Measurements from ENCODE around the gene TMEM131. TPM values are rescaled to one million over a fixed set of nuclear protein-coding genes. Genes with fewer than 3 reads are reported as not detected.

The TMEM131 gene
- total RNA-seq, 2 donors from 2014 or later = 49.5 to 52.0 TPM

DNA sequence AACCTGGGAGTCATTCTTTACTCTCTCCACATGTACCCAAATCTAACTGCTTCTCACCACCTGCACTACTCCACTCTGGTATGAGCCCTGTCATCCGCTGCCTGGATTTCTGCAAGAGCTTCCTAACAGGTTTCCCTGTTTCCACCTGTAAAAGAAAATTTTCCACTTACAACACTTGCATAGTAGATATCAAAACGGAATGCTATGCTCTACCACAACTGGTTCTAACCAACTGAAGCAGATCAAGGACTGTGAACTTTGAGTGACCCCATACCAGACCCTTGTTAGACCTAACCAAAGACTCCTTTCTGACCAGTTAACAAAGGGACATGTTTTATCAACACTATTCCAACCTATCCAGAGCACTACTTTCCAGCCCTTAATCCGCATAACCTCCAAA lies 3.8 kb upstream of the TMEM131 start:
- peaks cover 0 to 2% of the 10 kb centered on the region in 2 donors for H3K4me1 ChIP-seq (ENCODE audit: control insufficient read depth in 1 of 2, low read depth in 2 of 2)
- no peak overlapping the region for H3K27ac ChIP-seq
- ATAC-seq (ENCODE audit: insufficient number of reproducible peaks, low FRiP score, low read depth) (no peak), DNase-seq (ENCODE audit: low spot score) (no peak)
- no peaks in the 10 kb centered on the region for H3K36me3 ChIP-seq
- TF ChIP-seq, protein P1, sequence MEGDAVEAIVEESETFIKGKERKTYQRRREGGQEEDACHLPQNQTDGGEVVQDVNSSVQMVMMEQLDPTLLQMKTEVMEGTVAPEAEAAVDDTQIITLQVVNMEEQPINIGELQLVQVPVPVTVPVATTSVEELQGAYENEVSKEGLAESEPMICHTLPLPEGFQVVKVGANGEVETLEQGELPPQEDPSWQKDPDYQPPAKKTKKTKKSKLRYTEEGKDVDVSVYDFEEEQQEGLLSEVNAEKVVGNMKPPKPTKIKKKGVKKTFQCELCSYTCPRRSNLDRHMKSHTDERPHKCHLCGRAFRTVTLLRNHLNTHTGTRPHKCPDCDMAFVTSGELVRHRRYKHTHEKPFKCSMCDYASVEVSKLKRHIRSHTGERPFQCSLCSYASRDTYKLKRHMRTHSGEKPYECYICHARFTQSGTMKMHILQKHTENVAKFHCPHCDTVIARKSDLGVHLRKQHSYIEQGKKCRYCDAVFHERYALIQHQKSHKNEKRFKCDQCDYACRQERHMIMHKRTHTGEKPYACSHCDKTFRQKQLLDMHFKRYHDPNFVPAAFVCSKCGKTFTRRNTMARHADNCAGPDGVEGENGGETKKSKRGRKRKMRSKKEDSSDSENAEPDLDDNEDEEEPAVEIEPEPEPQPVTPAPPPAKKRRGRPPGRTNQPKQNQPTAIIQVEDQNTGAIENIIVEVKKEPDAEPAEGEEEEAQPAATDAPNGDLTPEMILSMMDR (IDR thresholded peaks at IDR 0.05) = no peak
- H3K27me3 ChIP-seq (replicated peaks; ENCODE audit: insufficient read depth) = no peaks in the 10 kb centered on the region
- H3K9me3 ChIP-seq = no peaks in the 10 kb centered on the region
- no peak overlapping the region for H3K4me3 ChIP-seq

DNA sequence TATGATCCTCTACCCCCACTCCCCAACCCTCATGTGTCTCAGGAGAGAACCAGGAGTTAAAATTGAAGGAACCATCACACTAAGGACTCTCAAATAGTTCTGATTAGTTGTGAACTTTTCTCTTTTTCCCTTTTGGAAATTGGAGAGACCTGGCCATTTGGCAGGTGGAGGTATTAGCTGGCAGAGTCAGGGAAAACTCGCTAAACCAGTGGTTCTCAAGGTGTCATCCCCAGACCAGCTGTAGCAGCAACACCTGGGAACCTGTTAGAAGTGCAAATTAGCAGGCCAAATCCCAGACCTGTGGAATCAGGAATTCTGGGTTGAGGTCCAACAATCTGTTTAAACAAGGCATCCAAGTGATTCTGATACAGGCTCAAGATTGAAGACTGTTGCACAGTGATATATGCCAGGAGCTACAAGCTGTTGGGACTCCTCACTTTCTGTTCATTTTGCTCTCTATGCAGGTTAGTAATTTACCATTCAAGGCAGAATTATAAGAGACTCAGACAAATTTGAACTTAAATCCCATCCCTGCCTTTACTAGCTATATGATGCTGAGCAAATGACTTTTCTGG lies 2.8 kb upstream of the TMEM131 start:
- H3K36me3 ChIP-seq = no peaks in the 10 kb centered on the region
- H3K9me3 ChIP-seq = no peaks in the 10 kb centered on the region
- no peak overlapping the region for H3K4me3 ChIP-seq
- ATAC-seq (ENCODE audit: insufficient number of reproducible peaks, low FRiP score, low read depth) (no peak), DNase-seq (ENCODE audit: low spot score) (no peak)
- H3K27me3 ChIP-seq (replicated peaks; ENCODE audit: insufficient read depth) = no peaks in the 10 kb centered on the region
- no peak overlapping the region for H3K27ac ChIP-seq
- TF ChIP-seq, protein P1 (IDR thresholded peaks at IDR 0.05) = no peak
- peaks cover 10 to 12% of the 10 kb centered on the region in 2 donors for H3K4me1 ChIP-seq (ENCODE audit: control insufficient read depth in 1 of 2, low read depth in 2 of 2)

DNA sequence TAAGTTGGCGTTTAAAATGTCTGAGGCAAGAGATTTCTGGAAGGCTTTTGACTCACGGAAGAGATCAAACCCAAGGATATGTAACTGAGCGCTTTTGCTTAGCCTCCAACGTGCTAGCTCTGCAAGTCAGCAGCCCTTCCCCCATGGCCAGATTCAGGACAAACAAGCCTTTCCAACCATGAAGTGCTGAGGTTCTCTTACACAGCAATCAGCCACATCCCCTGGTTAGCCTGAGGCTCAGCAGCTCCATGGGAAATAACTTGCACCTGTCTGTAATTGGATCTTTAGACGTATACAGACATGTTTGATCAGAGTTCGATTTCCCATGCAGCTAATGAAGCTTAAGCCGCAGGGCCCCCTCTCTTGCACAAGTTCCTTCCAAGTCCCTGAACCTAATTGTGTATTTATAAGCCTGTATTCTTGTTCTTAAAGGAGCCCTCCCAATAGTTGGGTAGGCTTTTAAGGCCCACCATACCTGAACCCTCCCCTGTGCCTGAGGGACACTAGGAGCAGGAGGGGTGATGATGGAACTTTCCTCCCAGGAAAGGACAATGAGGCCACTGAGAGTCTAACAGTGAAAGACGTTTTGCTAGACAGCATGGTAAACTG lies 2.1 kb upstream of the TMEM131 start:
- TF ChIP-seq, protein P1 (IDR thresholded peaks at IDR 0.05) = no peak
- H3K36me3 ChIP-seq = no peaks in the 10 kb centered on the region
- ATAC-seq (ENCODE audit: insufficient number of reproducible peaks, low FRiP score, low read depth) (no peak), DNase-seq (ENCODE audit: low spot score) (no peak)
- no peaks in the 10 kb centered on the region for H3K9me3 ChIP-seq
- H3K4me1 ChIP-seq (ENCODE audit: control insufficient read depth in 1 of 2, low read depth in 2 of 2) = peaks cover 16 to 18% of the 10 kb centered on the region in 2 donors
- no peak overlapping the region for H3K4me3 ChIP-seq
- H3K27me3 ChIP-seq (replicated peaks; ENCODE audit: insufficient read depth) = no peaks in the 10 kb centered on the region
- no peak overlapping the region for H3K27ac ChIP-seq

DNA sequence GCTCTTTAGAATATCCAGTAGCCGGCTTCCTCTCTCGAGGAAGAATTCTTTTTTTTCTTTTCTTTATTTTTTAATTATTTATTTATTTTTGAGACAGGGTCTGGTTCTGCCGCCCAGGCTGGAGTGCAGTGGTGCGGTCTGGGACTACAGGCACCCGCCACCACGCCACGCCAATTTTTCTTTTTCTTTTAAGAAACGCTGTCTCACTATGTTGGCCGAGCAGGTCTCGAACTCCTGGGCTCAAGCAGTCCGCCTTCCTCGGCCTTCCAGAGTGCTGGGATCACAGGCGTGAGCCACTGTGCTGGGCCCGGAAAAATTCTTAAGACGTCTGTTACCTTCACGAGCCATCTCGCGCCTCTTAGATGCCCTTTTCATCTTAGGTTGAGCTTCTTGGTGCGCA lies 931 bp upstream of the TMEM131 start:
- H3K9me3 ChIP-seq = no peaks in the 10 kb centered on the region
- TF ChIP-seq, protein P1 (IDR thresholded peaks at IDR 0.05) = no peak
- DNase-seq (ENCODE audit: low spot score) = no peak
- no peaks in the 10 kb centered on the region for H3K27me3 ChIP-seq (replicated peaks; ENCODE audit: insufficient read depth)
- no peak for ATAC-seq (ENCODE audit: insufficient number of reproducible peaks, low FRiP score, low read depth)
- H3K36me3 ChIP-seq = no peaks in the 10 kb centered on the region
- peaks cover 19 to 29% of the 10 kb centered on the region in 2 donors for H3K4me1 ChIP-seq (ENCODE audit: control insufficient read depth in 1 of 2, low read depth in 2 of 2)
- peak overlapping the region; percentile 97 for H3K4me3 ChIP-seq
- H3K27ac ChIP-seq = peak overlapping the region; percentile 92 to 98

DNA sequence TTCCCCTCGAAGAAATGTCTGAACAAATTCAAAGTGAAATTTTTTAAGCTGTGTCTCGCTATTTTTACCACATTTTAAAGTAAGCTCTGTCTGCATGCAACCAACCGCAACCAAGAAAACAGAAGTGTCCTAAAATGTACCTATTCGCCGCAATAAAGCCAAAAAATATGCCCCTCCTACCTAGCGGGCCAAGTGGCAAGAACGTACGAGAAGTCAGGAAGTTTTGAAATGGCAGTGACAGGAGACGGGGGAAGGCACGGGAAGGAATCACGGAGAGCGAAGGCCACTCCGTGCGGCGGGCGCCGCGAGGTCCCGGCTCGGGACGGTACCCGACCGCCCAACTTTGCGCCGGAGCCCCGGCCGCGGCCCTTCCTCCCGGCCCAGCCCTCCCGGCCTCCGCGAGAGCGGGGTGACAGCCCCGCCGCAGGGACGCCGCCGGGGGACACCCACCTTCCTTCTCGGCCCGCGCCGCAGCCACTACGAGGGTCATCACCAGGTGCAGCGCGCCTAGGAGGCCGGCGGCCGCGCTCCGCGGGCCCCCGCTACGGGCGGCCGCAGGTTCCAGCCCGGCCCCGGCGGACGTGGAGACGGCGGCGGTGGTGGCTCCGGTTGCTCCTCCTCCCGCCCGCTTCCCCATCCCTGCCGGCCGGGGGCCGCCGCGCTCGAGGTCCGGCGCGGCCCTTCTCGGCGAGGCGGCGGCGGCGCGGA lies 568 bp downstream of the TMEM131 start:
- peak overlapping the region; percentile 92 to 98 for H3K27ac ChIP-seq
- no peaks in the 10 kb centered on the region for H3K27me3 ChIP-seq (replicated peaks; ENCODE audit: insufficient read depth)
- peaks cover 19 to 30% of the 10 kb centered on the region in 2 donors for H3K4me1 ChIP-seq (ENCODE audit: control insufficient read depth in 1 of 2, low read depth in 2 of 2)
- DNase-seq (ENCODE audit: low spot score) = no peak
- TF ChIP-seq, protein P1 (IDR thresholded peaks at IDR 0.05) = no peak
- ATAC-seq (ENCODE audit: insufficient number of reproducible peaks, low FRiP score, low read depth) = peak; percentile 17
- H3K4me3 ChIP-seq = peak overlapping the region; percentile 97
- no peaks in the 10 kb centered on the region for H3K9me3 ChIP-seq
- no peaks in the 10 kb centered on the region for H3K36me3 ChIP-seq

Measured in thoracic aorta (tissue), 2 donors.